RWPE2 (cell line): ENCODE data around the gene MCM9.
A peak's percentile ranks its signal among the peaks of the same experiment; 100 is the strongest.

Experiments used
- ATAC-seq: fragments of 200-7000 bp; cut with Tn5 transposase; 3 replicates; pipeline ENCODE4 v1.9.1; 2021; ENCODE audit warnings: low read depth
- DNase-seq: peaks from one replicate; pipeline ENCODE4 v3.0.0-alpha.2; 2020; ENCODE audit warnings: low spot score
- H3K27ac ChIP-seq: fragments of 450-650 bp; 2 replicates; pipeline ENCODE4 v1.5.1; 2017; ENCODE audit warnings: mild to moderate bottlenecking; ENCODE audit not compliant: poor library complexity, severe bottlenecking
- H3K27me3 ChIP-seq: fragments of 250-450 bp; sonication (Bioruptor Pico); 2 replicates; pipeline ENCODE4 v1.5.1; 2021; ENCODE audit warnings: mild to moderate bottlenecking, moderate library complexity; ENCODE audit not compliant: insufficient read depth, poor library complexity, severe bottlenecking
- H3K36me3 ChIP-seq: fragments of 250-450 bp; sonication (Bioruptor Pico); 2 replicates; pipeline ENCODE4 v1.5.1; 2020; ENCODE audit warnings: low read depth, mild to moderate bottlenecking, moderate library complexity
- H3K4me1 ChIP-seq: fragments of 250-450 bp; sonication (Bioruptor Pico); 2 replicates; pipeline ENCODE4 v1.5.1; 2021; ENCODE audit warnings: mild to moderate bottlenecking, moderate library complexity; ENCODE audit not compliant: insufficient read depth, poor library complexity, severe bottlenecking
- H3K4me3 ChIP-seq: fragments of 250-450 bp; sonication (Bioruptor Pico); 2 replicates; pipeline ENCODE4 v1.5.1; 2021; ENCODE audit warnings: mild to moderate bottlenecking, moderate library complexity; ENCODE audit not compliant: severe bottlenecking
- H3K9me3 ChIP-seq: fragments of 250-450 bp; sonication (Bioruptor Pico); 2 replicates; pipeline ENCODE4 v1.5.1; 2021; ENCODE audit warnings: mild to moderate bottlenecking, moderate library complexity; ENCODE audit not compliant: severe bottlenecking
- CTCF ChIP-seq: fragments of 450-650 bp; IDR thresholded peaks from one replicate; pipeline ENCODE4 v1.5.1; 2017; ENCODE audit warnings: mild to moderate bottlenecking, moderate library complexity; ENCODE audit not compliant: poor library complexity, severe bottlenecking

Gene MCM9

GRCh38 chr6:118776607-118777549, 158.1 kb downstream of the MCM9 start:
- Histone ChIP-seq H3K27ac (peak overlapping the region; percentile 29), H3K4me3 (no peak overlapping the region)
- TF ChIP-seq CTCF: peak; percentile 86

GRCh38 chr6:118775381-118775780, 159.6 kb downstream of the MCM9 start:
- H3K27ac ChIP-seq: no peak overlapping the region
- H3K4me3 ChIP-seq: no peak overlapping the region
- ATAC-seq (no peak), DNase-seq (no peak)
- peaks cover 4% of the 10 kb centered on the region for H3K4me1 ChIP-seq
- H3K27me3 ChIP-seq: no peaks in the 10 kb centered on the region
- no peak for TF ChIP-seq CTCF
- no peaks in the 10 kb centered on the region for H3K36me3 ChIP-seq
- H3K9me3 ChIP-seq: no peaks in the 10 kb centered on the region

More at GRCh38 chr6:118776607-118777549, 158.1 kb downstream of the MCM9 start:
- DNase-seq (no peak), ATAC-seq (peak; percentile 78)
- Histone ChIP-seq H3K4me1 (no peaks in the 10 kb centered on the region), H3K9me3 (no peaks in the 10 kb centered on the region), H3K36me3 (no peaks in the 10 kb centered on the region), H3K27me3 (no peaks in the 10 kb centered on the region)

- Histone ChIP-seq H3K27ac (no peak overlapping the region), H3K4me3 (no peak overlapping the region)
- no peak for ATAC-seq
Observed at GRCh38 chr6:118774581-118774980, 160.4 kb downstream of the MCM9 start.

GRCh38 chr6:118772886-118773285, 162.1 kb downstream of the MCM9 start:
- Histone ChIP-seq H3K27me3 (no peaks in the 10 kb centered on the region), H3K9me3 (no peaks in the 10 kb centered on the region), H3K4me3 (no peak overlapping the region), H3K36me3 (no peaks in the 10 kb centered on the region), H3K4me1 (peaks cover 4% of the 10 kb centered on the region), H3K27ac (no peak overlapping the region)
- TF ChIP-seq CTCF: no peak
- no peak for ATAC-seq
- DNase-seq: no peak

More at GRCh38 chr6:118774581-118774980, 160.4 kb downstream of the MCM9 start:
- TF ChIP-seq CTCF: no peak
- Histone ChIP-seq H3K4me1 (peaks cover 4% of the 10 kb centered on the region), H3K27me3 (no peaks in the 10 kb centered on the region), H3K36me3 (no peaks in the 10 kb centered on the region), H3K9me3 (no peaks in the 10 kb centered on the region)
- DNase-seq: no peak

- DNase-seq (no peak), ATAC-seq (peak; percentile 83)
- no peak for TF ChIP-seq CTCF
- H3K36me3 ChIP-seq: no peaks in the 10 kb centered on the region
- no peaks in the 10 kb centered on the region for H3K9me3 ChIP-seq
- no peaks in the 10 kb centered on the region for H3K27me3 ChIP-seq
- no peak overlapping the region for H3K4me3 ChIP-seq
- H3K27ac ChIP-seq: no peak overlapping the region
- H3K4me1 ChIP-seq: peaks cover 4% of the 10 kb centered on the region
Observed at GRCh38 chr6:118771253-118771652, 163.7 kb downstream of the MCM9 start.
